Stimulated activated CD4-positive, alpha-beta T cell treated with anti-CD3 and anti-CD28 coated beads, Interleukin-1b, Interleukin-23, amount 100 ng/mL, for 24 hours (primary cell): ENCODE results near the gene FBLN7.
"Not testable (repeated sequence)": the region's sequence is repeated elsewhere in the genome, so short reads cannot be mapped to it uniquely, and the experiment has no call there.

Experiments used
- DNase-seq, 4 experiments: peaks; one replicate each; pipeline ENCODE4 v3.0.0-alpha.2; 2020; ENCODE audit warnings: low read depth in 4 of 4, low spot score in 1 of 4

The FBLN7 gene

GRCh38 chr2:112182581-112183034 lies 44.4 kb downstream of the FBLN7 start:
- peak in 3 of 4 experiments; percentile 24 to 53 (median 46) for DNase-seq

- DNase-seq: no peak
Measured at GRCh38 chr2:112183327-112184025, 45.3 kb downstream of the FBLN7 start.

GRCh38 chr2:112184121-112184520 lies 45.9 kb downstream of the FBLN7 start:
- DNase-seq: no peak

GRCh38 chr2:112185131-112185530 lies 46.9 kb downstream of the FBLN7 start:
- no peak for DNase-seq

GRCh38 chr2:112187046-112187715 lies 49.0 kb downstream of the FBLN7 start:
- no peak for DNase-seq

- DNase-seq: peak; percentile 50 to 74 (median 63)
Measured at GRCh38 chr2:112187805-112188596, 49.8 kb downstream of the FBLN7 start.

GRCh38 chr2:112189001-112189556 lies 50.9 kb downstream of the FBLN7 start:
- no peak for DNase-seq

GRCh38 chr2:112194028-112194427 lies 55.8 kb downstream of the FBLN7 start:
- no peak for DNase-seq

GRCh38 chr2:112194482-112194881 lies 56.3 kb downstream of the FBLN7 start:
- no peak for DNase-seq

- DNase-seq: no peak
Measured at GRCh38 chr2:112195167-112195766, 57.1 kb downstream of the FBLN7 start.

- DNase-seq: no peak
Measured at GRCh38 chr2:112195950-112196349, 57.8 kb downstream of the FBLN7 start.

GRCh38 chr2:112197868-112198267 lies 59.7 kb downstream of the FBLN7 start:
- no peak for DNase-seq

GRCh38 chr2:112198780-112199179 lies 60.6 kb downstream of the FBLN7 start:
- no peak for DNase-seq

GRCh38 chr2:112199188-112199587 lies 61.0 kb downstream of the FBLN7 start:
- DNase-seq: no peak

- DNase-seq: no peak
Measured at GRCh38 chr2:112201696-112202430, 63.7 kb downstream of the FBLN7 start.

- no peak for DNase-seq
Measured at GRCh38 chr2:112204411-112204810, 66.2 kb downstream of the FBLN7 start.

- DNase-seq: not testable (repeated sequence)
Measured at GRCh38 chr2:112207905-112208304, 69.7 kb downstream of the FBLN7 start.

GRCh38 chr2:112216167-112216566 lies 78.0 kb downstream of the FBLN7 start:
- no peak for DNase-seq

- no peak for DNase-seq
Measured at GRCh38 chr2:112217854-112218253, 79.7 kb downstream of the FBLN7 start.

GRCh38 chr2:112220186-112220585 lies 82.0 kb downstream of the FBLN7 start:
- DNase-seq: no peak
